Fibroblast of lung (primary cell): ENCODE data around the gene ALOX5.

ENCODE experiments used
- CTCF ChIP-seq, 2 donors: IDR thresholded peaks in 1 of 2; conservative IDR thresholded peaks in 1 of 2; 1 replicate in 1 of 2; 2 replicates in 1 of 2; pipeline ENCODE4 v1.5.1; 2011 to 2012; ENCODE audit warnings: low read length in 2 of 2, control low read depth in 1 of 2, inconsistent platforms in 1 of 2, low read depth in 1 of 2, mild to moderate bottlenecking in 1 of 2
- EZH2 ChIP-seq: IDR thresholded peaks from 2 replicates; pipeline ENCODE4 v1.5.1; 2012; ENCODE audit warnings: low read length, control low read depth, mild to moderate bottlenecking; ENCODE audit errors: missing control alignments

GRCh38 chr10:45382591-45382990, 8.6 kb downstream of the ALOX5 start:
- TF ChIP-seq CTCF (conservative IDR thresholded peaks at IDR 0.05 in 1 of 2, IDR thresholded peaks at IDR 0.05 in 1 of 2; ENCODE audit: low read depth in 1 of 2, low read length in 2 of 2) (no peak), EZH2 (no peak)
